NOMO-1 treated with DMSO at 0.1 percent for 48 hours (cell line): ENCODE results near the gene LACTBL1.

Experiments used
- DNase-seq: peaks from one replicate; lab custom pipeline; 2025; ENCODE audit not compliant: unreplicated experiment; lab: John Stamatoyannopoulos, UW

The LACTBL1 gene

DNA sequence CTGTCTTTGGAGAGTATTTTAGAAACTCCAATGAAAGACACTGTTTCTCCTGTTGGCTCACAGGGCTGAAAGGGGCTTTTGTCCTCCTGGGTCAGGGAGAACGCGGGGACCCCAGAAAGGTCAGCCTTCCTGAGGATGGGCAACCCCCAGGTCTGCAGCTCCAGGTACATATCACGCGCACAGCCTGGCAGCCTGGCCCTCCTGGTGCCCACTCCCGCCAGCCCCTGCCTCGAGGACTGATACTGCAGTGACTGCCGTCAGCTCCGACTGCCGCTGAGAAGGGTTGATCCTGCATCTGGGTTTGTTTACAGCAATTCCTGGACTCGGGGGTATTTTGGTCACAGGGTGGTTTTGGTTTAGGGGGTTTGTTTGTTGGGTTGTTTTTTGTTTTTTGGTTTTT, 58.5 kb downstream of the LACTBL1 start:
- no peak for DNase-seq

DNA sequence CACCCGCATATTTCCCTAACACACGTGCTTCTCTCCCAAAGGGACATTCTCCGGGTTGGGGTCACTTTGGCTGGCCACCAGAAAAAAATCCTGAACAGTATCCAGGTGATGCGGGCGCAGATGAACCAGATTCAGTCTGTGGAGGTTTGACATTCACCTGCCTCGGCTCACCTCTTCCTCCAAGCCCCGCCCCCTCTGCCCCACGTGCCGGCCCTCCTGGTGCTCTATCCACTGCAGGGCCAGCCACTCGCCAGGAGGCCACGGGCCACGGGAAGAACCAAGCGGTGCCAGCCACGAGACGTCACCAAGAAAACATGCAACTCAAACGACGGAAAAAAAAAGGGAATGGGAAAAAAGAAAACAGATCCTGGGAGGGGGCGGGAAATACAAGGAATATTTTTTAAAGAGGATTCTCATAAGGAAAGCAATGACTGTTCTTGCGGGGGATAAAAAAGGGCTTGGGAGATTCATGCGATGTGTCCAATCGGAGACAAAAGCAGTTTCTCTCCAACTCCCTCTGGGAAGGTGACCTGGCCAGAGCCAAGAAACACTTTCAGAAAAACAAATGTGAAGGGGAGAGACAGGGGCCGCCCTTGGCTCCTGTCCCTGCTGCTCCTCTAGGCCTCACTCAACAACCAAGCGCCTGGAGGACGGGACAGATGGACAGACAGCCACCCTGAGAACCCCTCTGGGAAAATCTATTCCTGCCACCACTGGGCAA, 59.1 kb downstream of the LACTBL1 start:
- DNase-seq, result no peak

DNA sequence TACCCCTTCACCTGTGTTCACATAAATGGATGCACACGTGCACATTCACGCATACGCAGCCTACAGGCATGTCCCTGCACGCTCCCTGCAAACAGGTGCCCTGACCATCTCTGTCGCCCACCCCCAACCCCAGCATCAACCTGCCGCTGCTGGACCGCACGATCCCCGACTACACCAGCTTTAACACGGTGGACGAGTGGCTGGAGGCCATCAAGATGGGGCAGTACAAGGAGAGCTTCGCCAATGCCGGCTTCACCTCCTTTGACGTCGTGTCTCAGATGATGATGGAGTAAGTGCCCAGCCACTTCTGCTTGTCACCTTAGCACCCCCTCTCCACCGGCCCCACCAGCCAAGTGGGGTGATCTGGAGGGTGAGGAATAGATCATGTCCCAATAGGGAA, 60.4 kb downstream of the LACTBL1 start:
- no peak for DNase-seq

DNA sequence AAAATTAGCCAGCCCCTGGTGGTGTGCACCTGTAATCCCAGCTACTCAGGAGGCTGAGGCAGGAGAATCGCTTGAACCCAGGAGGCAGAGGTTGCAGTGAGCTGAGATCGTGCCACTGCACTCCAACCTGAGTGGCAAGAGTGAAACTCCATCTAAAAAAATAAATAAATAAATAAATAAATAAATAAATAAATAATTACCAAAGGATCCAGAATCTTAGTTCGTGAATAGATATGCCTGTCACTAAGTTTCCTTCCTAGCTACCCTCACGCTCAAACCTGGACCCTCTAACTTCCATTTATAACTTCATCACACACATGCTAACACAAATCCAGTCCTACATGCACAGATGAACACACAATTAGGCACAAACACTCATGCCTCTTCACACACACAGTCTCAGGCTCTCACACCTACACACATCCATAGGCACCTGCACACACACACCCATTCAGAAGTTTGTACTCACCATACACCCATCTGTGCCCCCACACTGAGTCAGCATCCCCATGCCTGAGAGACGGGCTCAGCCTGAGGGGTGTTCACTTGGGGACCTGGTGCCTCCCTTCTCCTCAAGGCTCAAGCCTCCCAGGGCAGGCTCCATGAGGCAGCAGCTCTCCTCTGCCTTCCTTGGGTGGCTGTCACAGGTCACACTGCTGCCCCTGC, 61.5 kb downstream of the LACTBL1 start:
- DNase-seq, result no peak

DNA sequence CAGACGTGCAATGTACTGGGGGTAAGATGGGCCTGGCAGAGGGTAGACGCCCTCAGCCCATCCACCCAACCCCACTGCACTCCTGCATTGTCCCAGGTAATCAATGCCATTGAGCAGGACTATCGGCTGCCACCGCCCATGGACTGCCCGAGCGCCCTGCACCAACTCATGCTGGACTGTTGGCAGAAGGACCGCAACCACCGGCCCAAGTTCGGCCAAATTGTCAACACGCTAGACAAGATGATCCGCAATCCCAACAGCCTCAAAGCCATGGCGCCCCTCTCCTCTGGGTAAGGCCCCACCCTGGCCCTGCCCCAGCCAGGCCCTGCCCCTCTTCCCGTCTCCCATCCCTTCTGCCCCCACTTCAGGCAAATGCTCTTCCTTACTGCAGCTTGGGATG, 62.4 kb downstream of the LACTBL1 start:
- no peak for DNase-seq

DNA sequence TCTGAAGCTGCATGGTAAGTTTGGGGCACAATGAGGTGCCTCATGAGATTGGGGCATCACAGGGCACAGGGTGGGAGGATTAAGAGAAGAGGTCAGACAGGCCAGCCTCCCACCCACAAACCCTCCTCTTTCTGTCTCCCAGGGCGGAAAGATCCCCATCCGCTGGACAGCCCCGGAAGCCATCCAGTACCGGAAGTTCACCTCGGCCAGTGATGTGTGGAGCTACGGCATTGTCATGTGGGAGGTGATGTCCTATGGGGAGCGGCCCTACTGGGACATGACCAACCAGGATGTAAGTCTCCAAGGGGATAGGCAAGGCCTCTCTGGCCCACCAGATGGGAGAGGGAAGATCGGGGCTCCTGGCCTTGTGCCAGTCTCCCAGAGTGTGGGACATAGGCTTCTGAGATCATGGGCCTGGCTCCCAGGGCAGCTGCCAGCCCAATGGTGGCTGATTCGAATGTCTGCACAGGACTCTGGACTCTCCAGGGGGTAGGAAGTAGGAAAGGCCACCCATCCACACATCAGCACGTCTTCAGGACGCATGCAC, 63.7 kb downstream of the LACTBL1 start:
- DNase-seq, result no peak

DNA sequence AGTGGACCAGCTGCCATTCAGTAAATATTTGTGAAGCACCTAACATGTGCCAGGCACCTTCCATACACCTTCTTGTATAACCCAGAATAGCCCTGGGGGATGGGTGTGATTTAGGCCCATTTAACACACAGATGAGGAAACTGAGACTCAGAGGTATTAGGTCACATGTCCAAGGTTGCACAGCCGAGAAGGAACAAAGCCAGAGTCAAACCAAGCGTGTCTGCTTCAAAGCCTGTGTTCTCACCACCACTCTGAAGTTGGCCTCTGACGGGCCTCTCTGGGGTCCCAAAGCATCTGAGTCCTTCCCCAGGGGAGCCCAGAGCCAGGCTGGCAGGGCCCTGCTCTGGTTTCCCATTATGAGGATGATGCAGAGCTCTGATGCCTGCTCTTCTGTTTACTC, 65.1 kb downstream of the LACTBL1 start:
- DNase-seq, result no peak

DNA sequence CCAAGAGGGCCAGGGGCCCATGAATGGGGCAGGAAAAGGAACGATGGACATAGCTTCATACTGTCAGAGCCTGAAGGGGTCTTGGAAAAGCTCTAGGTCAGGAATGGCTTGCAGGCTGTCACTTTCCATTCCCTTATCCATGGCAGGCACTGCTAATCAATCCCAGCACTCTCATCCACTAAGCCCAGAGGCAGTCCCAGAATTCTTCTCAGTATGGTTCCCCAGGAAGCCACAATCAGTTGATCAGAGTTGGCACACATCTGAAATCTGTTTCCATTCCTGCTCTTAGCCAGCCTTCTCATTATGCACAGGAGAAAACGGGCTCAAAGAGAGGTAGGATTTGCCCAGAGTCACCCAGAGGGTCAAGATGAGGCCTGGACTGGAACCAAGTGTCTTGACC, 65.7 kb downstream of the LACTBL1 start:
- DNase-seq, result no peak

DNA sequence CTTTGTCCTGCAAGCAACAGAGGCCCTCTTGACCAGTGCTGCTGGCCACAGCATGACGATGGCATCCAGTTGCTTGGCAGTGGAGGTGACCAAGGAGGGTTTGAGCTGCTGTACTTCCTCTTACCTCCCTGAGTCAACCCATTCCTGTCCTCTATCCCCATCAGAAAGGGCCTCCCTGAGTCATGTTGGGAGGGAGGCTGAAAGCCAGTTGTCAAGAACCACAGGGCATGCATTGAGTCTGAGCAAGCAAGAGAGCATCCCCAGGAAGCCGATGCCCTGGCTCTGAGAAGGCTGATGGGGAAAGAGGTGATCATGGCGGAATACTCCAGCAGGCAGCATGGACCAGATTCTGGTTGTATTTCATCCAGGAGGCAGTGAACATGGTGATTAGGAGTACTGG, 69.6 kb downstream of the LACTBL1 start:
- DNase-seq, result no peak
